Right lobe of liver (tissue), 6 donors: ENCODE measurements around the gene TSKS. TPM values are rescaled to one million over a fixed set of nuclear protein-coding genes. Genes with fewer than 3 reads are reported as not detected.

Experiments used
- ATAC-seq, 4 donors: fragments of 200-7000 bp; cut with Tn5 transposase; one replicate each; pipeline ENCODE4 v1.9.1; 2020; ENCODE audit warnings: mild to moderate bottlenecking in 4 of 4, moderate library complexity in 4 of 4
- DNase-seq, 3 donors: peaks; one replicate each; pipeline ENCODE4 v3.0.0-alpha.2; 2020
- H3K27ac ChIP-seq, 3 donors: fragments of 200-600 bp; one replicate each; pipeline ENCODE4 v1.8.0; 2022
- H3K27me3 ChIP-seq, 2 donors: fragments of 200-600 bp; one replicate each; pipeline ENCODE4 v1.8.0; 2022
- H3K36me3 ChIP-seq, 4 donors: fragments of 200-600 bp; sonication (generic) in 1 of 4; one replicate each; pipeline versions ENCODE4 v1.5.1 to v1.8.0; 2017 to 2022; ENCODE audit warnings: control low read depth in 1 of 4
- H3K4me1 ChIP-seq, 4 donors: fragments of 200-600 bp; sonication (generic) in 1 of 4; one replicate each; pipeline versions ENCODE4 v1.5.1 to v1.8.0; 2017 to 2022; ENCODE audit warnings: control low read depth in 1 of 4
- H3K4me3 ChIP-seq, 3 donors: fragments of 200-600 bp; one replicate each; pipeline ENCODE4 v1.8.0; 2022
- H3K9me3 ChIP-seq, 4 donors: fragments of 200-600 bp; sonication (generic) in 1 of 4; one replicate each; pipeline versions ENCODE4 v1.5.1 to v1.8.0; 2017 to 2022; ENCODE audit warnings: control low read depth in 1 of 4
- CTCF ChIP-seq, 4 donors: fragments of 200-600 bp in 3 of 4; fragments of 450-650 bp in 1 of 4; IDR thresholded peaks; one replicate each; pipeline versions ENCODE4 v1.5.1 to v1.8.0; 2016 to 2022; ENCODE audit warnings: antibody characterized with exemption in 4 of 4, mild to moderate bottlenecking in 2 of 4
- POLR2A ChIP-seq: fragments of 450-650 bp; IDR thresholded peaks from one replicate; pipeline ENCODE4 v1.6.1; 2017; ENCODE audit warnings: antibody characterized with exemption, mild to moderate bottlenecking
- WGBS: methylation state at CpG from one replicate; pipeline ENCODE4 v1.1.6; 2018; ENCODE audit warnings: low coverage, low lambda C conversion rate; ENCODE audit not compliant: insufficient coverage; ENCODE audit errors: missing lambda C conversion rate; 5-methylcytosine and 5-hydroxymethylcytosine counted together
- intact Hi-C, 2 donors: fragments of 100-400 bp; cut with DNase I; formaldehyde crosslinking; loops; one replicate each; pipeline versions ENCODE4 v1.11.2 to v1.14.1; 2022
- total RNA-seq, 6 experiments: library from RNA; depleted of rRNA in 2 of 6; stranded (reverse); fragments of >200 nt in 2 of 6; fragmentation: NEBNext Ultra II Directional in 3 of 6; extraction: Animal tissue kit (Norgen Biotek cat#: 25700) in 3 of 6; gene quantifications; one replicate each; pipeline versions ENCODE4 v1.1.0 to v1.2.4, GENCODE V29; 2016 to 2023
- donor health status: DM: no; HTN: yes; CAD: no.
- donor health status: DM: no; HTN: no; CAD: no.
- donor health status: DM: no; HTN: no; CAD: no.
- donor health status: DM: no; HTN: yes; CAD: no.
- donor health status: DM: no; HTN: yes; CAD: no.

Gene TSKS
- total RNA-seq, 6 experiments from 2014 or later: not detected

- intact Hi-C loops: no loop called here
- H3K27ac ChIP-seq: peak overlapping the region; percentile 89 to 92 (median 89)
- under 1% methylated on average over 35 of the region's 53 CpGs for WGBS
Measured at GRCh38 chr19:49766007-49766929, 3.2 kb upstream of the TSKS start.

GRCh38 chr19:49764341-49764740 is 1.2 kb upstream of the TSKS start:
- TF ChIP-seq CTCF (IDR thresholded peaks at IDR 0.05) (no peak), POLR2A (no peak)
- no peak overlapping the region for H3K4me3 ChIP-seq
- H3K27me3 ChIP-seq: no peaks in the 10 kb centered on the region
- H3K4me1 ChIP-seq: peaks cover 0 to 18% (median 6%) of the 10 kb centered on the region in 4 donors
- intact Hi-C loops: no loop called here
- WGBS: 92% methylated on average over 8 of the region's 8 CpGs
- no peaks in the 10 kb centered on the region for H3K9me3 ChIP-seq
- ATAC-seq (no peak), DNase-seq (no peak)
- H3K27ac ChIP-seq: no peak overlapping the region
- no peaks in the 10 kb centered on the region for H3K36me3 ChIP-seq

More at GRCh38 chr19:49766007-49766929, 3.2 kb upstream of the TSKS start:
- Histone ChIP-seq H3K4me3 (peak overlapping the region; percentile 63 to 74 (median 71)), H3K27me3 (no peaks in the 10 kb centered on the region), H3K36me3 (no peaks in the 10 kb centered on the region), H3K4me1 (peaks cover 0 to 18% (median 7%) of the 10 kb centered on the region in 4 donors), H3K9me3 (no peaks in the 10 kb centered on the region)
- DNase-seq: peak; percentile 99 to 100 (median 100)
- TF ChIP-seq CTCF (IDR thresholded peaks at IDR 0.05): no peak
- TF ChIP-seq POLR2A: peak; percentile 90
- ATAC-seq: peak; percentile 82 to 93 (median 88)

GRCh38 chr19:49761625-49762311 is 1.3 kb downstream of the TSKS start:
- no peak for ATAC-seq
- DNase-seq: no peak
- Histone ChIP-seq H3K9me3 (no peaks in the 10 kb centered on the region), H3K36me3 (no peaks in the 10 kb centered on the region), H3K4me1 (peaks cover 0 to 7% (median 1%) of the 10 kb centered on the region in 4 donors), H3K4me3 (no peak overlapping the region), H3K27me3 (no peaks in the 10 kb centered on the region), H3K27ac (peak overlapping the region in 2 of 3 donors; percentile 24 to 40)
- TF ChIP-seq POLR2A: no peak
- TF ChIP-seq CTCF (IDR thresholded peaks at IDR 0.05): peak in 2 of 4 donors; percentile 10 to 13
- 78% methylated on average over 5 of the region's 16 CpGs for WGBS
- intact Hi-C loops: no loop called here

GRCh38 chr19:49761249-49761624 is 1.9 kb downstream of the TSKS start:
- no peaks in the 10 kb centered on the region for H3K9me3 ChIP-seq
- no peaks in the 10 kb centered on the region for H3K36me3 ChIP-seq
- no peak for TF ChIP-seq POLR2A
- TF ChIP-seq CTCF (IDR thresholded peaks at IDR 0.05): no peak
- intact Hi-C loops: no loop called here
- H3K4me3 ChIP-seq: no peak overlapping the region
- H3K4me1 ChIP-seq: peaks cover 0 to 7% (median 1%) of the 10 kb centered on the region in 4 donors
- no peaks in the 10 kb centered on the region for H3K27me3 ChIP-seq
- peak overlapping the region in 2 of 3 donors; percentile 24 to 40 for H3K27ac ChIP-seq
- no peak for ATAC-seq
- 100% methylated on average over 1 of the region's 1 CpG for WGBS
- no peak for DNase-seq
